ENCODE results near the gene ZNF554.
A peak's percentile ranks its signal among the peaks of the same experiment; 100 is the strongest.

Gene ZNF554

DNA sequence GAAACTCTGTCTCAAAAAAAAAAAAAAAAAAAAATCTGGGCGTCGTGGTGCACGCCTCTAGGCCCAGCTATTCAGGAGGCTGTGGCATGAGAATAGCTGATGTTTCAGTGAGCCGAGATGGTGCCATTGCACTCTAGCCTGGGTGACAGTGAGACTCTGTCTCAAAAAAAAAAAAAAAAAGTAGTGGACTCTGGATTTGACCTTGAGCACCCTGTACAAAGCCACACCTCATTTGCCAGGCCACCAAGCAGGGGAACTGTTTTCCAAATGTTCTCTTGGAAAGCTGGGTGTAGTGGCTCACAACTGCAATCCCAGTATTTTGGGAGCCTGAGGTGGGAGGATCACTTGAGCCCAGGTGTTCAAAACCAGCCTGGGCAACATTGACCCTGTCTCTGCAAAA is 17.8 kb downstream of the ZNF554 start:
- no peak for DNase-seq

DNA sequence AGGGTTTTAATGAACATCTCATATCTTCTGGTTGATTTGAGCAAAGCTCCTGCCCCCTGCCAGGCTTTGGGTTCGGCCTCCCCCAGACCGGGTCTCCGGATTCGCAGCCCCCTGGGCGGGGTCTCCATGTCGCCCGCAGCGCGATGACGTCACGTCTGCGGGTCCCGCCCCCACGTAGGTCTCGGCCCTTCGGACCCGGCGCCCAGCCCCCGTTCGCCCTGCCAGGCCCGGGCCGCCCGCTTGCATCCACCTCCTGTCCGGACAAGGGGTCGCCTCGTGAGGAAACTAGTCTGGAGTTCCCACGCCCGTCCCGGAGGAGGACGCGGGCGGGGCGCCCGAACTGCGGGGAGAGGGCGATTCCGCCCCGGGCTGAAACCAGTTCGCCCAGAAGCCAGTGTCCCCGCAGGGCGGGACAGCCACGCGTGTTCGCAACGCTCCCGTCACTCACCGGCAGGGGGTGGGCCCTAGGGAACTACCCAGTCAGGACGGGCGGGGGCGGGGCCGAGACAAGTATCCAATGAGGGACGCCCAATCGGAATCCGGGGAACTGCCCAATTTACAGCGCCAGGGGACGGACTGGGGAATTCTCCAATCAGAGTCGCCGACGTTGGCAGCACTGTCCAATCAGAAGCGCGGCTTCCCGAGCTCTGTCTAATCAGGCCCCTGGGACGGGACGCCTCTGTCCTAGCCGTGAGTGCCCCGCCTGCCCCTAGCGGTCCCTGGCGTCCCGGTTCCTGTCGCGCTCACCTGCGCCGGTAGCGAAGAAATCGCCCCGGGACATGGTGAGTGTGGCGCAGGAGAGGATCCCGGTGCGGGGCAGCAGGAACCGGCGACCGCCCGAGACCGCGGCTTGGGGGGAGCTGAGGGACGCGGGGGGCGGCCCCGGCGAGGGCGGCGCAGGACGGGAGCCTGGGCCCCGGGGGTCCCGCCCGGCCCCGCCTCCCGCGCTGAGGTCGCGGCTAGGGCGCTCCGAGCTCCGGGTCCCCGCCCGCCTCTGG is 21.4 kb downstream of the ZNF554 start, which contains the start of gene ZNF555:
Gene ZNF555, plus strand, starts transcription at position 682 of the 998 bp plus-strand sequence. Its CDS starts 98 bp downstream, at position 780.
- DNase-seq = peak; percentile 99

DNA sequence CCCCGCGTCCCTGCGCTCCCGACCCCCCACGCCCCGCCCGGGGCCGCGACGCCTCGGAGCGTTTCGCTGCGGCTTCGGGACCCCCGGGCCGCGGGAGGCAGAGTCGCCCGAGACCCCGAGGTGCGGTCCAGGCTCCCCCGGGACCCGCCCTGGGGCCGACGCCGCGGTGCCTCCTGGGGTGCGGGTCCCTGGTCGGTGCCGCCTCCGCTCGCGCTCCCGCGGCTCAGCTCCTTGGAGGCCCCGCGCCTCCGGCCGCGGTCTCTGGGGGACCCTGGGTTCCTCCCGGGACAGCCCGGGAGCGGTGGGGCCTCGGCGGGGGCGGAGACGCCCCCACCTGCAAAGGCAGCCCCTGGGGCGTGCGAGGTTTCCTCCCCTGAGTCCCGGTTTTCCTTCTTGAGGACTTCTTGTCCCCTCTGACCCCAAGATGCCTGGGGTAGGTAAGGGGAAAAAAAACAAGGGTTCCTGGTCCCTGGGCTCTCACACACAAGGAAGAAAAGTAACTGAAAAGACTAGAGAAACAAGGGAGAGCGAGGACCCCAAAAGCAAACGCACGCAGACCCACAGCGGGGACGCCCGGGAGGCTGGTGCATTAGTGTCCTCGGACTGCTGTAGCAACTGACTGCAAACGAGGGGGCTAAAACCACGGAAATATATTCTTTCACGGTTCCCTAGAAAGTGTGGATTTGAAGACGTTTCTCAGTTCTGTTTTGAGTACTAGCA is 22.3 kb downstream of the ZNF554 start:
- DNase-seq = no peak

DNA sequence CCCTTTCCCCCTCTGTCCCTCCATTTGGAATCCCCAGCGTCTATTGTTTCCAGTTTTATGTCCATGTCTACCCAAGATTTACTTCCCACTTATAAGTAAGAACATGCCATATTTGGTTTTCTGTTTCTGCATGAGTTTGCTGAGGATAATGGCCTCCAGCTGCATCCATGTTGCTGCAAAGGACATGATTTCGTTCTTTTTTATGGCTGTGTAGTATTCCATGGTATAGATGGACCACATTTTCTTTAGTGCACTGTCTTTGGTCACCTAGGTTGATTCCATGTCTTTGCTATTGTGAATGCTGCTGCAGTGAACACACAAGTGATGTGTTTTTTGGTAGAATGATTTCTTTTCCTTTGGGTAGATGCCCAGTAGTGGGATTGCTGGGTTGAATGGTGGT is 25.4 kb downstream of the ZNF554 start:
- DNase-seq = no peak

DNA sequence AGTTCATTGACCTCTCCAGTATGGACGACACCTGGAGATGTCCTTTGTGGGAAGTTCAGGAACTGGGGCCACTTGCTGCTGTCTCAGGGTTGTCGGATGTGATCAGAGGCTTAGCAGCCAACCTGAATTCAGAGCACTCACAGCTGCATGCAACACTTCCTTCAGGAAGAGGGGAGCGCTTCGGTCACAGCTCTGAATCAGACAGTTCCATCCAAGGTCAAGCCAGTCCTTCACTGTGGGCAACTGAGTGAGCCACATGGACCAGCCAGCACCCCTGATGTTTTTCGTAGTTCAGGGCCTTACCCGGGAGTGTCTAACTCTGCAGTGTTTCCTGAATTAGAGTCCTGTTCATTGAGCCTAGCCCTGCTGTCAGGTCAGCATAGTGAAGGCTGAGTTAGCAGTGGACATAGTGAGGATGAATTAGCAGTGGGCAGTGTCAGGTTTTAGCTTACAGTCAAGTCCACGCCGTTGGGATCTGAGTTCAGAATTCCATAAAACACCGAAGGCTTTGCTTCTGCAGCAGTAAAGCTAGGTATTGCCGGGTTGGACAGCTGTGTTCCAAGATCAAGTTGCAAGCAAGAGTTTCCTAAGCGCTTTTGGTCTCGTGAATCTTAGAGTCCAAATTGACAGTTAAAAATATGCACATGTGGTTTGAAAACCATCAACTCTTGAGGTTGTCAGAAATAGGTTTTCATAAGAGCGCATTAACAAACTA is 26.7 kb downstream of the ZNF554 start:
- no peak for DNase-seq

DNA sequence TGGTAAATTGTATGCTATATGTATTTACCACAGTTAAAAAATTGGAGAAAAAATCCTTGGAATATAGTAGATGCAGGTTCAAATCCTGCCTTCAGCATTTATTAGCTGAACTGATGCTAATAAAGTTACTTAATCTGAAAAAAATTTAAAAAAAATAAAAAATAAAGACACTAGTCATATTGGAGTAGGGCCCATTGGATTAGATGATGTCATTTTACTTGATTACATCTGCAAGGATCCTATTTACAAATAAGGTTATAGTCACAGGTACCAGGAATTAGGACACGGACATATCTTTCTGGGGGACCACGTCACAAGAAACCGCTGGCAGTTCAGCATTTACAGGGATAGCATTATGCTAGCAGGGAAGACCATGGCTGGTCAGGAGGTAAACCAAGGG is 27.8 kb downstream of the ZNF554 start:
- DNase-seq = no peak

DNA sequence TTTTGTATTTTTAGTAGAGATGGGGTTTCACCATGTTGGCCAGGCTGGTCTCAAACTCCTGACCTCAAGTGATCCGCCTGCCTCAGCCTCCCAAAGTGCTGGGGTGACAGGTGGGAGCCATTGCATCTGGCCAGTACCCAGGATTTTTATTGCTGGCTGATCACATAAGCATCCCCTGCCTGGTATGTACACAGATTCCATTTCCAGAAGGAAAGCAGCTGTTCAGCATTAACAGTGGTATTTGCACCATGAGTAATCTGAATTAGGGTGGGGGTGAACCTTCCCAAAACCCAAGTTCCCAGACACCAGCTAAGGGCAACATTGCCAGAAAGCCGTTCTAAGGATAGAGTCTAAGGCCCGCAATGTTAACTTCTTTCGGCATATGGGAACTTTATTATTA is 28.9 kb downstream of the ZNF554 start:
- DNase-seq = no peak

DNA sequence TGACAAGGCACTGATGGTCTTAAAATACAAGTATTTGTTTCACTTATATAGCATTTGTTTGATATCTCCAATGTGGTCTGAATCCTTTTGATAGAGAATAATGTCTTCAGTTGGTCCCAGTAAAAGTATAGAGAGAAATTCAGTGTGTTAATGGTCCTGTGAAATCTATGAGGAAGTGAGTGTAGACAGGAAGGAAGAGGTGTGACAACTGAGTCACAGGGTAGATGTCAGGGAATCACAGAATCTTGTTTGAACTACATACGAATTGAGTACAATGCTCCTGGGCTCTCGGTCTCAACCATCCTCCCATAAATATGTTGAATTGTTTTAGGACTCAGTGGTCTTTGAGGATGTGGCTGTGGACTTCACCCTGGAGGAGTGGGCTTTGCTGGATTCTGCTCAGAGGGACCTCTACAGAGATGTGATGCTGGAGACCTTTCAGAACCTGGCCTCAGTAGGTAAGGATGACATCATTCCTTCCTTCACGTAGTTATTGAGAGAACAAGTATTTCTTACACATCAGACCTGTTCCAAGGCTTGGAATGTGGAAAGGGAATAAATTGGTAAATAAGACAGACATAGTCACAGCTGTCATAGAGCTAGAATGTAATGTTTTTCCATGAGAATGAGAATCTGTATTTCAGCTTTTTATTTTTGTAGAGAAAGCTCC is 30.7 kb downstream of the ZNF554 start:
- DNase-seq = no peak

DNA sequence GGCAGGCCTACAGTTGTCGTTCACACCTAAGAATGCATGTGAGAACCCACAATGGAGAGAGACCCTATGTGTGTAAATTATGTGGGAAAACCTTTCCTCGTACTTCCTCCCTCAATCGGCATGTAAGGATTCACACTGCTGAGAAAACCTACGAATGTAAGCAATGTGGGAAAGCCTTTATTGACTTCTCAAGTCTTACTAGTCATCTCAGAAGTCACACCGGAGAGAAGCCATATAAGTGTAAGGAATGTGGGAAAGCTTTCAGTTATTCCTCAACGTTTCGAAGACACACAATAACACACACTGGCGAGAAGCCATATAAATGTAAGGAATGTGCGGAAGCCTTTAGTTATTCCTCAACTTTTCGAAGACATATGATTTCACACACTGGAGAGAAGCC is 32.9 kb downstream of the ZNF554 start:
- DNase-seq = no peak

DNA sequence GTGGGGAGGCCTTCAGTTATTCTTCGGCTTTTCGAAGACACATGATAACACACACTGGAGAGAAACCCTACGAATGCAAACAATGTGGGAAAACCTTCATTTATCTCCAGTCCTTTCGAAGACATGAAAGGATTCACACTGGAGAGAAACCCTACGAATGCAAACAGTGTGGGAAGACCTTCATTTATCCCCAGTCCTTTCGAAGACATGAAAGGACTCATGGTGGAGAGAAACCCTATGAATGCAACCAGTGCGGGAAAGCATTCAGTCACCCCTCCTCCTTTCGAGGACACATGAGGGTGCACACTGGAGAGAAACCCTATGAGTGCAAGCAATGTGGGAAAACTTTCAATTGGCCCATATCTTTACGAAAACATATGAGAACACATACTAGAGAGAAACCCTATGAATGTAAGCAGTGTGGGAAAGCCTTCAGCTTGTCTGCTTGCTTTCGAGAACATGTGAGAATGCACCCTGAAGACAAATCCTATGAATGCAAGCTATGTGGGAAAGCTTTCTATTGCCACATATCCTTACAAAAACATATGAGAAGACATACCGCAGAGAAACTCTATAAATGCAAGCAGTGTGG is 33.4 kb downstream of the ZNF554 start:
- no peak for DNase-seq

DNA sequence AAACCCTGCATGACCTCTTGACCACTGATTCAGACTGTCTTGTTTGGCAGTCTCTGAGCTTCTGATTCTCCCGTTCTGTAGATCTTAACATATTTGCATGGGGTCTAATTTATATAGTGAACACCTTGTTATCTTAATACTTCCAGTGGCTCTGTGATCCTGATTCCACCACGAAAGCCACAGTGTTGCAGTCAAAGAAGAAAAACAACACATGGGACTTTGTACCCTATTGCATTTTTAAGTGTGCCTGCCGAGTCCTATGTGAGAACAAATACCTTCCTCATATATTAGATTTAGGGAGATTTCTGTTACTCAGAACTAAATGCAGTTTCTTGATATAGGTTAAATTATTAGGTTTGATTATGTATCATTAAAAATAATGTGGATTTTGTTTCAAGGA is 35.2 kb downstream of the ZNF554 start:
- DNase-seq = no peak

DNA sequence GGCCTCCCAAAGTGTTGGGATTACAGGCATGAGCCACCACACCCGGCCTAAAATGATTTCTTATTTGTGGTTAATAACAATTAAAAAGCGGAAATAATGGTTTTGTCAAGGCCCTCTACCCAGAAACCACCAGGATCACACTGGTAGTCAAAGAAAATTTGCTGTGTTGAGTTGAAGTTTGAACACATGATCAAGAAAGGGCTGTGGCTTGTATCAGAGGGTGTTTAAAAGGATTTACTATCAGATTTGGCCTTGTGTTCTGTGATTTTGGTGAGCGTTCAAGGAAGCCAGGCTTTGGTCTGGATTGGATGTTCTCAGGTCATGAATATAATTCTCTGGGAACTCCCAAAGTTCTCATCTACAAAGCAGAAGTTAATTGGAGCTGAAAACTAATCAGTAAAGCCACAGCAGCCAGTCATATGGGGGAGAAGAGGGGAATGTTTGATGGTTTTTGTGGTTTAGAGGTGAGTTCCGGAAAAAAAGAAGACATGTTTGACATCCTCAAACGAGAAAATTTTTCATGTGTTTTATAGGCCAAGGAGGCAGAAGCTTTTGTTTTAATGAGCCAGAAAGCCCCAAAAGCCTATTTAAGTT is 36.9 kb downstream of the ZNF554 start:
- DNase-seq = no peak

DNA sequence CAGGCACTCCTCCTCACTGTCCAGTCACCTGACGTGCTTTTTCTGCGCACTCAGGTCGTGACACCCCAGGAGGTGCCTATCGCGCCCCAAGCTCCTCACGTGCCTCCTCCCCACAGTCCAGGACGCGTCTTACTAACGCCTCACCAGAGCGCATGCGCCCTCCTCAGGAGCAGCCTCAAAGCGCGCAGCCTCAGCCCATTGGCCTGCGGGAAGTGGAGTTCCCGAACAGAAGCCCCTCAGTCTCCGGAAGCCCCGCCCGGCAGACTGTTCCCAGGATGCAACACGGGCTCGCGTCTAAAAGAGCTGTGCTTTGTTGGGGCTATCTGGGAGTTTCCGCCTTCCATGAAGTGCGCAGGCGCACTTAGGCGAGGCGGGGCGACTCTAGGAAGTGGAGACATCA is 39.2 kb downstream of the ZNF554 start:
- no peak for DNase-seq

DNA sequence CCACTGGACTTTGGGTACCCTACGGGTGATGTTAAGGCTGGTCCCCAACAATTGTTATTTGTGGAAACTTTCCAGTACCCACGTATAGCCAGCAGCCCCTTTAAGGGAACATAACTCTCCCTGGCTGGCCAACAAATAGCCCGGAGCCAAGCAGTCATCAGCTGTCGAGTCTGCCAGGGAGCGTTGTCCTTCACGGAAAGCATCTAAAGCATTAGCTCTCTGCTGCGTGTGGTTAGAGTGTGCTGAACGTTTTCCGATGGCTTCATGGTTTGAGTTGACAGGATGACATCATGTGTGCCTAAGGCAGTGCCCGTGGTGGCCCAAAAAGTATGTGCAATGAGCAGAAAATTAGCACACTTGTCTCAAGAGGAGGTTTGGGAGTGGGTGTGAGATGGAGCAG is 44.1 kb downstream of the ZNF554 start:
- no peak for DNase-seq

DNA sequence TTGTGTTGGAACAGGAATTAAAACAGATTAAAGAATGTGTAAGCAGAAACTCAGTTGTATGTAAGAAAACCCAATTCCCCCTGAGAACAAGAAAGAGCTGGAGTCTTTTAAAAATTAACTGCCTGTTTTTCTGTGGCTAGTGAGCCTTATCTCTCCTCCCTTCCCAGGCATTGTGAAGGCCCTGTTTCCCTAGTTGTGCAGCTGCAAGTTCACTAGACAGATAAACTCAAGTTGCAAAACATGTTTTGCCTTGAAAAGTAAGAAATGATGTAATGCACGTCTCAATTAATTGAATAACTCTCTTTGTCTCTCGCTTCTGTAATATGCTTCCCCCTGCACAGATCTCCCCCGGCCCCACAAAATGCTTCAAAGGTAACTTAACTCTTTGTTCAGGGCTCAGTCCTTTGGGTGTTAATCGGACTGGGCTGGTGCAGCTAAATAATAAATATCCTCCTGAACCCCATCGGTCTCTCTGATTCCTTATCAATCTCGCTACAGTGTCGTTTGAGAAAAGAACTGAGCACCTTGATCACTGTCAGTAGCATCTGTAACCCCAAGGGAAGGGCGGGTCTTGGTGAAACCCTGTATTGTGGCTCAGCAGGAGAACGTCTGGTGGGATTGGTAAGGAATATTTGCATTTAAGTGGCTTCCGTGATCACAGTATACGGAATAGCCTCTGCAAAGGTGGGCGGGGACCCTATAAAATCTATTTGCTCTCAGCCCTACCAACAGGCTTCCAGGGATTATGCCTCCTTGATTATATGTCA is 45.8 kb downstream of the ZNF554 start:
- no peak for DNase-seq

DNA sequence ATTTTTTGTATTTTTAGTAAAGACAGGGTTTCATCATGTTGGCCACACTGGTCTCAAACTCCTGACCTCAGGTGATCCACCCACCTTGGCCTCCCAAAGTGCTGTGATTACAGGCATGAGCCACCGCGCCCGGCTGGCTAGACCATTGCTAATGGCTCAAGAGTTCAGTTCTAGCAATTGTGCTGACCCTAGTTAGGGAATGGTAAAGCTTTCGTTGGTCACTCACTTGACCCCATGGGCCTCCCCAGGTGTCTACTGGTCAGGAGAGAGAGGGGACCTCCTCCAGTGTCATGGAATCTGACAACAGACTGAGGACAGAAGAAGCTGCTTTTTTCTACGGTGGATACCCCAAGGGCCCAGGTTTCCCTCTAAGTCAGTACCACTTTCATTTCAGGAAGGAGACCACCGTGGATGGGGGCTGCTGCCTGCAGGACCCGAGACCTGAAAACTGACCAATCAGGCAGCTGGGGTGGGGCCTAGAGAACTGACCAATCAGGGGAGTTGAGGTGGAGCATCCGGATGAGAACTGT is 46.9 kb downstream of the ZNF554 start:
- DNase-seq = no peak

DNA sequence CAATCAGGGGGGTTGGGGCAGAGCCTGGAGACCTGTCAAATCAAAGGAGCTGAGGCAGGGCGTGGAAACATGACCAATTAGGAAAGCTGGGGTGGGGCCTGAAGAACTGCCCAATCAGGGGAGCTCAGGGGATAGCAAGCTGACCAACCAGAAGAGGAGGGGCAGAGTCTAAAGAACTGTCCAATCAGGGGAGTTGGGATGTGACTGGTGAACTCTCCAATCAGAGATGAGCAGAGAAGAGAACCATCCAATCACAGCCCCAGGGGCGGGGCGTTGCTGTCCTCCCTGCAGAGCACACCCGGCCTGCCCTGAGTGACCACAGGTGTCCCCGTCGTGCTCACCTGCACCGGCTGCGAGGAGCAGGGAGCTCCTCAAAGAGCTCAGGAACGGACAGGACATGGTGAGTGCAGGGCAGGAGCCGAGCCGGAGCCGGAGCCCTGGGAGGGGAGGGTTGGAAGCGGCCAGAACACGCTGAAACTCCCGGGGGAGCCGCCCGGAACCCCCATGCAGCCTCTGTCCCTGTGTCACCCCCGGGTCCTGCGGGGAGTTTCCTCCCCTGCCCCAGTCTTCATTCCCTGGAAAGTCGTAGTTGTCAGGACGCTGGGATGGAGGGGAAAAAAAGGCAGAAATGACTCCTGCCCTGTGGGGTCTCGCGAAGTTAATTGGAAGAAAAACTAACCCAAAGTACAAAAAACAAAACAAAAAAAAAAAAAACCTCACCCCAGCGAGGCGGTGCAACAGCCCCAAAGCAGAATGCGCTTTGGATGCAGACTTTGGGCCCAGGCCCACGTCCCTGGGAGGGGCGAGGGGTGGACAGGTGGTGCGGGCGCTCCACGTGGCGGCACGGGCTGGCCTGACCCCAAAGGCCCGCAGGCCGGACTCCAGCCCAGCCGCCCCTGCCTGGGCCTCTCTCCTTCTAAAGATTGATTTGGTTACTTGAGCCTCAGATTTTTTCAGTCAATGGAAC is 47.6 kb downstream of the ZNF554 start, which contains the start of gene ZNF556:
Gene ZNF556, plus strand, starts transcription at position 311 of the 967 bp plus-strand sequence. Its CDS starts 87 bp downstream, at position 398.
- no peak for DNase-seq

DNA sequence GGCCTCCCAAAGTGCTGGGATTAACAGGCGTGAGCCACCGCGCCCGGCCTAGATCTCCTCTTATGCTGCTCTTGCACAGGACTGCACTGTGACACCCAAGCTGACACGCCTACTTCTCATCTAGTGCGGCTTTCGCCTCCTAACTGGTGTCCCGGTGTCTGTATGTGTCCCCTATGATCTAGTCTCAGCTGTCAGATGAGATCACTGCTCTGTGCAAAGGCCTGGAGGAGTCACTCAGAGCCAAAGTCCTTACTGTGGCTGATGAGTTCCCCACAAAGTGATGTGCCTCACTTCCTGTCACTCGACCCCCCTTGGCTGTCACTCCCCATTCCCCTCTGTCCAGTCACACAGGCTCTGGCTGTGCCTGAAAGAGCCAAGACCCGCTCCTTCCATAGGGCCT is 50.0 kb downstream of the ZNF554 start:
- peak; percentile 8 for DNase-seq

DNA sequence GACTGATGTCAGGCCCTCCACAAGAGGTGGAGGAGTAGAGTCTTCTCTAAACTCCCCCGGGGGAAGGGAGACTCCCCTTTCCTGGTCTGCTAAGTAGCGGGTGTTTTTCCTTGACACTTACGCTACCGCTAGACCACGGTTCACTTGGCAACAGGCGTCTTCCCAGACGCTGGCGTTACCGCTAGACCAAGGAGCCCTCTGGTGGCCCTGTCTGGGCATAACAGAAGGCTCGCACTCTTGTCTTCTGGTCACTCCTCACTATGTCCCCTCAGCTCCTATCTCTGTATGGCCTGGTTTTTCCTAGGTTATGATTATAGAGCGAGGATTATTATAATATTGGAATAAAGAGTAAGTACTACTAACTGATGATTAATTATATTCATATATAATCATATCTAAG is 52.5 kb downstream of the ZNF554 start:
- DNase-seq = peak; percentile 28
